Motor neuron (in vitro differentiated cells): ENCODE measurements around the gene SVIL. TPM values are rescaled to one million over a fixed set of nuclear protein-coding genes. Genes with fewer than 3 reads are reported as not detected.
"Not testable (repeated sequence)": the region's sequence is repeated elsewhere in the genome, so short reads cannot be mapped to it uniquely, and the experiment has no call there.

Source experiments
- ATAC-seq, 8 experiments: fragments of 200-7000 bp; cut with Tn5 transposase; replicated peaks in 6 of 8; 2 replicates each; pipeline ENCODE4 v1.8.0; 2021; ENCODE audit warnings: mild to moderate bottlenecking in 8 of 8, moderate library complexity in 8 of 8
- H3K27ac ChIP-seq, 2 donors: fragments of 250-450 bp; sonication (Bioruptor Pico); 2 replicates each; pipeline ENCODE4 v1.9.0; 2021; ENCODE audit warnings: antibody characterized with exemption in 2 of 2, mild to moderate bottlenecking in 2 of 2, moderate library complexity in 1 of 2
- H3K4me1 ChIP-seq, 2 donors: fragments of 250-450 bp; sonication (Bioruptor Pico); replicated peaks in 1 of 2; 2 replicates each; pipeline ENCODE4 v1.6.1; 2021; ENCODE audit warnings: antibody characterized with exemption in 2 of 2, mild to moderate bottlenecking in 2 of 2, moderate library complexity in 1 of 2
- H3K4me3 ChIP-seq, 5 donors: fragments of 250-450 bp; sonication (Bioruptor Pico); 2 replicates each; pipeline ENCODE4 v1.9.0; 2021; ENCODE audit warnings: antibody characterized with exemption in 5 of 5, mild to moderate bottlenecking in 5 of 5, moderate library complexity in 4 of 5
- WGBS, 10 experiments: fragments of 450-650 bp; shearing (Covaris generic); methylation state at CpG; one replicate each; pipeline ENCODE4 v1.0.0; 2022; 5-methylcytosine and 5-hydroxymethylcytosine counted together
- in situ Hi-C, 9 experiments: fragments of 400-800 bp; cut with MboI; loops; one replicate each; pipeline ENCODE4 v1.15.0; 2021; ENCODE audit warnings: low sequenced_read_pairs in 9 of 9, low pct_unique_long_range_greater_than_20kb in 2 of 9; ENCODE audit not compliant: unreplicated experiment in 9 of 9
- total RNA-seq, 8 experiments: library from RNA; unstranded; fragments of 300-600 nt; gene quantifications; 2 replicates each; pipeline versions ENCODE4 v1.2.3 to v1.2.4, GENCODE V29; 2022

The SVIL gene
- total RNA-seq, 8 experiments from 2014 or later, result 10.4 to 128 (median 37.8) TPM

DNA sequence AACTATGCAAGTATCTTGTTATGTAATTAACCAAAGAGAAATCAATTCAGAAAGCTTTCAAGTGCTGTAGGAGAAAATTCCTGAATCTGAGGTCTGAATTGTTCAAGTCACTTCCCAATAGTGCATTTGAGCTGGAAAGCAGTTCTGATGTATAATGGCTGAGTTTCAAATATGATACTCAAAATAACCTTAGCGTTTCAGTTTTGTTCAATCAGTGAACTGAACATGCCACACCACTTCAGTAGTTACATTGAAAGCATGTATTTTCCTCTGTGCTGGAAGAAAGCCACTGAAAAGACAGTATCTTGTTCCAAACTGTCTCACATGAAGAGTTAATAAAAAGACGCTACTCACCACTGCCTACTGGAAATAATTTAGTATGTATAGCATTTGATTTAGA, 64.5 kb downstream of the SVIL start:
- ATAC-seq, H3K4me3 ChIP-seq, H3K27ac ChIP-seq, in situ Hi-C loops: not testable (repeated sequence)
- H3K4me1 ChIP-seq, result peaks cover 8 to 11% of the 10 kb centered on the region in 2 donors
- 0 to 75% (median 48%) methylated on average over 1 to 2 of the region's 2 CpGs; no CpG with 5 or more reads in 3 of the 10 experiments for WGBS, 10 experiments

- ATAC-seq, result no peak
- Histone ChIP-seq H3K4me3 (no peak overlapping the region), H3K4me1 (peaks cover 8 to 11% of the 10 kb centered on the region in 2 donors), H3K27ac (no peak overlapping the region)
- in situ Hi-C loops, result no loop called here
Measured at GRCh38 chr10:29569795-29570194, 65.0 kb downstream of the SVIL start.

- peaks cover 8 to 11% of the 10 kb centered on the region in 2 donors for H3K4me1 ChIP-seq
- no peak for ATAC-seq
- no peak overlapping the region for H3K27ac ChIP-seq
- 40 to 100% (median 71%) methylated on average over 1 to 9 of the region's 9 CpGs for WGBS, 10 experiments
- in situ Hi-C loops, result no loop called here
- no peak overlapping the region for H3K4me3 ChIP-seq
Measured at GRCh38 chr10:29567003-29567402, 67.8 kb downstream of the SVIL start.

DNA sequence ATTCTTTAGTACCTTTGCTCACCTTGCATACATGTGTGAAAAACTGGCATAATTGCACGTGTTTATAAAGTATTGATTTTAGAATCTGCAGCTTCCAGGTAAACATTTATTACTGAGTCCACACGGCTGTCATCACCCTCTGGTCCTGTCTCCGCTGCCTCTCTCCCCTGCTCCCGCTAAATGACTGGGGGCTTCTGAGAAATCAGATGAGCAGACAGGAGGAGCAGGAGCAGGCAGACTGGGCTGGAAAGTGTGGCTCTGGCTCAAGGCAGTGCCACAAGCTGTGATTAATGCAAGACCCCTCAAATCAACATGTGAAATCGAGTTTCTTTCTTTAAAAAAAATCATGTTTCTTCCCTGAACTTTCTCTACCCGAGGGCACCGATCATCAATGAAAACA, 68.6 kb downstream of the SVIL start:
- H3K4me3 ChIP-seq, in situ Hi-C loops, H3K27ac ChIP-seq: not testable (repeated sequence)
- WGBS, 10 experiments, result 20 to 90% (median 61%) methylated on average over 1 to 7 of the region's 7 CpGs
- peaks cover 8 to 11% of the 10 kb centered on the region in 2 donors for H3K4me1 ChIP-seq
- peak in 5 of 8 experiments; percentile 65 to 93 (median 81) for ATAC-seq

DNA sequence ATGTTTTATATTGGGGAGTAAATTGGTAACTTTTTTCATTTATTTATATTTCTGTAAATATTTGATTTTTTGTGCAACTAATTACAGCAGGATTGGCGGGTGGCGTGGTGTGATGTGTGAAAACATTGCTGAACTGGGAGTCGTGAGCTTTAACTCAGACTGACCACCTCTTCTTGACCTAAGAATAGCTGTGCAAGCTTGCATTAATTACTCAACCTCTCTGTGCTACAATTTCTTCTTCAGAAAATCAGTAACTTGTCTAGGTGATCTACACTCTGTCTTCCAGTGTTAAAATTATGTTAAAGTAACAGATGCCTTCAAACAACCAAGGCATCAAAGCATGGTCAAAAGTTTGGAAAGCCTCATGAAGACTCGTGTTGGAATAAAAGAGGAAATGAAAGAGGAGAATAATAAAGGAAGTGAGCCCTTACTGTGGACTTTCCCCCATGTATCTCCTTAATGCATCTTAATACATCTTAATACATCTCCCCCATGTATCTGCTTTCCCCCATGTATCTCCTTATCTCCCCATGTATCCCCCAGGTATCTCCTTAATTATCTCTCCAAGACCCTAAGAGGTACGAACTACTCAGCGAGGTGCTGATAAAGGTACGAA, 71.2 kb downstream of the SVIL start:
- no peak overlapping the region for H3K27ac ChIP-seq
- WGBS, 10 experiments, result 80 to 100% (median 100%) methylated on average over 1 to 4 of the region's 7 CpGs; no CpG with 5 or more reads in 1 of the 10 experiments
- H3K4me3 ChIP-seq, result no peak overlapping the region
- no peak for ATAC-seq
- in situ Hi-C loops, result no loop called here
- peaks cover 6 to 11% of the 10 kb centered on the region in 2 donors for H3K4me1 ChIP-seq

GRCh38 chr10:29563006-29563405, 71.8 kb downstream of the SVIL start:
- in situ Hi-C loops, H3K4me3 ChIP-seq, H3K27ac ChIP-seq, ATAC-seq: not testable (repeated sequence)
- 80 to 93% methylated on average over 1 to 3 of the region's 7 CpGs; no CpG with 5 or more reads in 8 of the 10 experiments for WGBS, 10 experiments
- peaks cover 6 to 11% of the 10 kb centered on the region in 2 donors for H3K4me1 ChIP-seq

GRCh38 chr10:29559996-29560395, 74.8 kb downstream of the SVIL start:
- in situ Hi-C loops, result no loop called here
- ATAC-seq, result peak in 2 of 8 experiments; percentile 9 to 42
- 3 to 100% (median 80%) methylated on average over 1 to 4 of the region's 4 CpGs; no CpG with 5 or more reads in 1 of the 10 experiments for WGBS, 10 experiments

GRCh38 chr10:29557665-29558064, 77.1 kb downstream of the SVIL start:
- no peak overlapping the region for H3K27ac ChIP-seq
- in situ Hi-C loops, result no loop called here
- peaks cover 11 to 14% of the 10 kb centered on the region in 2 donors for H3K4me1 ChIP-seq
- 33 to 100% (median 83%) methylated on average over 1 to 3 of the region's 3 CpGs; no CpG with 5 or more reads in 6 of the 10 experiments for WGBS, 10 experiments
- no peak overlapping the region for H3K4me3 ChIP-seq
- ATAC-seq, result no peak

More at GRCh38 chr10:29559996-29560395, 74.8 kb downstream of the SVIL start:
- H3K4me1 ChIP-seq, result peaks cover 9 to 13% of the 10 kb centered on the region in 2 donors
- no peak overlapping the region for H3K4me3 ChIP-seq
- no peak overlapping the region for H3K27ac ChIP-seq

GRCh38 chr10:29555746-29556481, 78.9 kb downstream of the SVIL start:
- Histone ChIP-seq H3K4me3 (no peak overlapping the region), H3K27ac (no peak overlapping the region), H3K4me1 (peaks cover 14 to 22% of the 10 kb centered on the region in 2 donors)
- 0 to 51% (median 30%) methylated on average over 1 to 7 of the region's 8 CpGs for WGBS, 10 experiments
- in situ Hi-C loops, result no loop called here
- peak; percentile 23 to 87 (median 80) for ATAC-seq

GRCh38 chr10:29555091-29555745, 79.6 kb downstream of the SVIL start:
- H3K27ac ChIP-seq, result no peak overlapping the region
- peak in 3 of 8 experiments; percentile 8 to 40 (median 22) for ATAC-seq
- in situ Hi-C loops, result no loop called here
- H3K4me1 ChIP-seq, result peaks cover 14 to 23% of the 10 kb centered on the region in 2 donors
- 46 to 100% (median 72%) methylated on average over 1 to 6 of the region's 6 CpGs for WGBS, 10 experiments
- H3K4me3 ChIP-seq, result no peak overlapping the region

DNA sequence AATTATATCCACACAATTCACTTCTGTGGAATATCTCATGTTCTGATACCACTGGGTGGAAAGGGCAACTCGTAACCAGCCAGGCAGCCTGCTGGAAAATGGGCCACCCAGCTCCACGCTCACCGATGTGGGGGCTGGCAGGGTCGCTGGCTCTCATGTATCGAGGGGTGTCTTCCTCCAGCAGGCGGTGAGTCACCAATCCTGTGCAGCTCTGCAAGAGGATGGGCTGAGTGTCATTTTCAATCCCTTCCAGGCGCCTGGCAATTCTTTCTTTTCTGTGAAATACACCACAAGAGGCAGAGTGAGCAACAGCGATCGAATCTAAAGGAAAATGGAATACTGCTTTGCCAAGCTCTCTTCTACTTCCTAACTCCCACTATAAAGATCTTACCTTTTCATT, 80.1 kb downstream of the SVIL start:
- peak; percentile 7 to 62 (median 46) for ATAC-seq
- WGBS, 10 experiments, result 0 to 100% (median 64%) methylated on average over 1 to 9 of the region's 9 CpGs; no CpG with 5 or more reads in 2 of the 10 experiments
- in situ Hi-C loops, result no loop called here

DNA sequence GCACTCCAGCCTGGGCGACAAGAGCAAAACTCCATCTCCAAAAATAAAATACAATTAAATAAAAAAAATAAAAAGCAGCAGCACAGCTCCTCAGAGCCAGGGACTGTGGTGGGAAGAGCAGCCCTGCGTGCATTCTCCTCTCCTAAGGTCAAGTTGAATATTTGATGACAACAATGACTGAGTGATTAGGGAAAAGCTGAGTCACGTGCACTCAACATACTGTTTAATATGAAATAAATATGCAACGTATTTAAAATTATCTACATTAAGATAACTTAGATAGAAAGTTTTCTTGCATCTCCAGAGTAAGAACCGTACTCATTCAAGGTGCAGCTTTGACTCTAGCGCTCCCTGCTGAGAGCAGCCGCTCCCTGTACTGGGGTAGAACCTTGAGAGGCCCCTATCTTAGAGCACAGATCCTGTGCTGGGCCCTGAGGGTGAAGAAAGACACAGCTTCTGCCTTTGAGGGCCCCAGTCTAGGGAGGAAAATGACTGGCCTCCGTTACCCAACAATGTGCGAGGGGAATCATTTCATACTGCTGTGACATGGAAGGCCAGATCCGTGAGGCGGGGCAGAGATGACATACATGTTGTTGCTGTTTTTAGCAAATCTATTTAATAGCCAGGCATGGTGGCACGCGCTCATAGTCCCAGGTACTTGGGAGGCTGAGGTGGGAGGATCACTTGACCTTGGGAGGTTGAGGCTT, 81.1 kb downstream of the SVIL start:
- peaks cover 14 to 23% of the 10 kb centered on the region in 2 donors for H3K4me1 ChIP-seq
- H3K27ac ChIP-seq, result no peak overlapping the region
- WGBS, 10 experiments, result 62 to 100% (median 84%) methylated on average over 1 to 13 of the region's 13 CpGs
- no peak overlapping the region for H3K4me3 ChIP-seq
- in situ Hi-C loops, result no loop called here
- no peak for ATAC-seq

More for the DNA sequence above, 80.1 kb downstream of the SVIL start:
- H3K4me3 ChIP-seq, result no peak overlapping the region
- peaks cover 14 to 23% of the 10 kb centered on the region in 2 donors for H3K4me1 ChIP-seq
- no peak overlapping the region for H3K27ac ChIP-seq
